Endothelial cell of umbilical vein (primary cell): ENCODE data around the gene BACH2. TPM values are rescaled to one million over a fixed set of nuclear protein-coding genes. Genes with fewer than 3 reads are reported as not detected.

Source experiments
- BruUV-seq: library from RNA; stranded (reverse); fragments of 400-500 nt; replicated peaks from 2 replicates; lab custom pipeline; 2021; lab: Mats Ljungman, UMichigan
- CTCF ChIA-PET: fragments of 300-600, 350-600 bp; sonication (Branson Sonifier 250); formaldehyde crosslinking; loops from one replicate; lab custom pipeline; 2021; ENCODE audit warnings: antibody characterized with exemption, inconsistent platforms; lab: Charles Lee
- POLR2A ChIA-PET: fragments of 300-600, 350-600 bp; sonication (Branson Sonifier 250); formaldehyde crosslinking; loops from one replicate; lab custom pipeline; 2021; ENCODE audit warnings: antibody characterized with exemption, inconsistent platforms; lab: Charles Lee
- DNase-seq: peaks from one replicate; pipeline ENCODE4 v3.0.0-alpha.2; 2011; ENCODE audit warnings: low read depth, low spot score
- FAIRE-seq: peaks from 2 replicates; lab custom pipeline; 2011; peaks lifted over from hg19 to GRCh38; lab: Jason Lieb, UNC
- H2AFZ ChIP-seq: 2 replicates; pipeline ENCODE4 v1.6.0; 2012; ENCODE audit warnings: low read depth, low read length, control low read depth, inconsistent platforms
- H3K27ac ChIP-seq: 2 replicates; pipeline ENCODE4 v1.5.1; 2011; ENCODE audit warnings: low read depth, mild to moderate bottlenecking, control low read depth, low read length, moderate library complexity; ENCODE audit not compliant: insufficient read depth
- H3K27me3 ChIP-seq, 2 experiments: 2 replicates each; pipeline versions ENCODE4 v1.6.0 to v1.6.1; 2011; ENCODE audit warnings: low read length in 2 of 2, mixed read lengths in 1 of 2; ENCODE audit not compliant: control insufficient read depth in 2 of 2, insufficient read depth in 2 of 2
- H3K36me3 ChIP-seq, 2 experiments: 2 replicates in 1 of 2; 3 replicates in 1 of 2; pipeline ENCODE4 v1.5.1; 2011; ENCODE audit warnings: low read length in 2 of 2, mild to moderate bottlenecking in 1 of 2, moderate library complexity in 1 of 2; ENCODE audit not compliant: control insufficient read depth in 2 of 2, insufficient read depth in 2 of 2; ENCODE audit errors: extremely low read depth in 1 of 2
- H3K4me1 ChIP-seq: 3 replicates; pipeline ENCODE4 v1.5.1; 2011; ENCODE audit warnings: mild to moderate bottlenecking, low read length; ENCODE audit not compliant: control insufficient read depth, insufficient read depth; ENCODE audit errors: extremely low read depth
- H3K4me2 ChIP-seq: 2 replicates; pipeline ENCODE4 v1.6.1; 2011; ENCODE audit warnings: low read length, control low read depth, mixed read lengths; ENCODE audit not compliant: insufficient read depth
- H3K4me3 ChIP-seq, 3 experiments: fragments of 200-600 bp in 1 of 3; sonication (generic), shearing (Covaris generic) in 1 of 3; replicated peaks in 1 of 3; 2 replicates each; pipeline ENCODE4 v1.5.1; 2011 to 2016; ENCODE audit warnings: control low read depth in 3 of 3, low read length in 3 of 3, mild to moderate bottlenecking in 2 of 3, inconsistent platforms in 1 of 3, low read depth in 1 of 3, moderate library complexity in 1 of 3; ENCODE audit not compliant: insufficient read depth in 1 of 3
- H3K79me2 ChIP-seq: 2 replicates; pipeline ENCODE4 v1.6.0; 2012; ENCODE audit warnings: low read length, inconsistent platforms; ENCODE audit not compliant: control insufficient read depth, insufficient read depth
- H3K9ac ChIP-seq: replicated peaks from 2 replicates; pipeline ENCODE3; 2011; ENCODE audit warnings: low read length, control low read depth; ENCODE audit not compliant: insufficient read depth; ENCODE audit errors: extremely low read depth
- H3K9me1 ChIP-seq: replicated peaks from 3 replicates; pipeline ENCODE4 v1.6.0; 2011; ENCODE audit warnings: mild to moderate bottlenecking, low read length; ENCODE audit not compliant: control insufficient read depth, insufficient read depth; ENCODE audit errors: extremely low read depth
- H3K9me3 ChIP-seq: replicated peaks from 2 replicates; pipeline ENCODE4 v1.5.1; 2012; ENCODE audit warnings: low read length, inconsistent platforms; ENCODE audit not compliant: control insufficient read depth, insufficient read depth
- H4K20me1 ChIP-seq: replicated peaks from 2 replicates; pipeline ENCODE3; 2011; ENCODE audit warnings: mild to moderate bottlenecking, low read length; ENCODE audit not compliant: control insufficient read depth, insufficient read depth; ENCODE audit errors: extremely low read depth
- JUN ChIP-seq: IDR thresholded peaks from 2 replicates; pipeline ENCODE4 v1.6.1; 2011; ENCODE audit warnings: borderline replicate concordance, low read depth; ENCODE audit not compliant: insufficient read length, insufficient read depth
- MYC ChIP-seq: IDR thresholded peaks from one replicate; pipeline ENCODE4 v1.6.1; 2011; ENCODE audit warnings: mild to moderate bottlenecking, low read depth, low read length
- dilution Hi-C: fragments of 300-500 bp; cut with MboI; formaldehyde crosslinking; loops from one replicate; pipeline ENCODE4 v1.15.0; 2019; ENCODE audit warnings: low sequenced_read_pairs; ENCODE audit not compliant: extremely low pct_ligation_motif_present
- intact Hi-C: fragments of 100-400 bp; cut with micrococcal nuclease; formaldehyde crosslinking; loops from one replicate; pipeline ENCODE4 v1.10.0; 2022
- polyA plus RNA-seq, 4 experiments: library from polyadenylated mRNA; depleted of rRNA in 3 of 4; stranded (reverse) in 3 of 4; unstranded in 1 of 4; fragments of >200 nt; gene quantifications; 2 replicates each; pipeline versions ENCODE4 v1.2.1 to v1.2.3, GENCODE V29; 2011 to 2012; ENCODE audit warnings: missing spikeins in 1 of 4
- total RNA-seq: library from RNA; stranded (reverse); gene quantifications from 2 replicates; pipeline ENCODE4 v1.2.3, GENCODE V29; 2021

BACH2 gene
- total and polyA plus RNA-seq, 2 donors (not counting 3 experiments of a cell fraction or from before 2014, with no cell fraction given), result 1.7 to 5.6 TPM

DNA sequence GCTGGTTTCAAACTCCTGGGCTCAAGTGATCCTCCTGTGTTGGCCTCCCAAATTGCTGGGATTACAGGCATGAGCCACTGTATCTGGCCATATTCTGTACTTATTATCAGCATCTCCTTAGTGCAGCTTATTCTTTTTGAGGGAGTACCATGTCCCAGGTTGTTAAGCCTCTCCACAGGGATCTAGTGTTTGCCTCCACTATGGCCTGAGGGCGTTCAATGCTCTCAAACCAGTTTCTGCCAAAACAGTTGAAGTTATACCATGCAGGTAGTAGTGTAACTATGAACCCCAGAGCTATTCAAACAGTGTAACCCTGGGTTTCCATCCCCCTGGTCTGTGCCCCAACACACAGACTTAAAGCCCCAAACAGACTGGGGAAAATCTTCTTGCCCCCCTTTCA, 81.7 kb downstream of the BACH2 start:
- H3K4me1 ChIP-seq, result peaks cover 39% of the 10 kb centered on the region
- dilution Hi-C loops (no loop called here), intact Hi-C loops (loop anchor here (5.0 kb wide), 2 partner anchors 262 to 1133 kb away; partner anchors contain the start of gene PNRC1)
- H3K27ac ChIP-seq, result no peak overlapping the region
- no peaks in the 10 kb centered on the region for H3K27me3 ChIP-seq
- FAIRE-seq, result no peak
- TF ChIP-seq MYC, result no peak
- no peak overlapping the region for H3K9ac ChIP-seq
- H3K9me3 ChIP-seq, result no peaks in the 10 kb centered on the region
- no peaks in the 10 kb centered on the region for H4K20me1 ChIP-seq
- no peaks in the 10 kb centered on the region for H3K9me1 ChIP-seq
- H3K79me2 ChIP-seq, result no peaks in the 10 kb centered on the region
- DNase-seq, result no peak
- ChIA-PET CTCF (interaction anchor here (0.9 to 1.4 kb wide), 4 partner anchors 74 to 275 kb away, joined by 3 read pairs; no protein-coding TSS in a partner anchor), POLR2A (no interaction called here)
- H3K36me3 ChIP-seq, result no peaks in the 10 kb centered on the region
- BruUV-seq, result no TSS peak
- no peak overlapping the region for H3K4me2 ChIP-seq
- H3K4me3 ChIP-seq, result no peak overlapping the region
- H2AFZ ChIP-seq, result no peak overlapping the region

DNA sequence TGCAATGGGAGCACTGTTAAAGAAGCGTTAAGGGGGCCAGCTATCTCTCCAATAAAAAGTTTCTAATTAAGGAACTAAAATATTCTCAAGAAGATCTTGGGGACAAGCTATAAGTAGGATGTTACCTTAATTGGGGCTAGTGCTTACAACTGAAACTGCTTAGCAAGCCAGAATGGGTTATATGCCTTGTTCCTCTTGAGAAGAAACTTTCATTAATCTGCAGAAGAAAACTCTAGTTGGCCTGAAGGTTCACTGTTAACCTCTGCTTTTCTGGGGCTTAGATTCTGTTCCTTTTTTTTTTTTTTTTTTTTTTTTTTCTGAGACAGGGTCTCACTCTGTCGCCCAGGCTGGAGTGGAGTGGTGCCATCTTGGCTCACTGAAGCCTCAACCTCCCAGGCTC, 82.2 kb downstream of the BACH2 start:
- BruUV-seq, result no TSS peak
- H3K27ac ChIP-seq, result no peak overlapping the region
- intact Hi-C loops (no loop called here), dilution Hi-C loops (no loop called here)
- FAIRE-seq (no peak), DNase-seq (no peak)
- no peaks in the 10 kb centered on the region for H3K9me3 ChIP-seq
- H2AFZ ChIP-seq, result no peak overlapping the region
- H3K9ac ChIP-seq, result no peak overlapping the region
- H3K79me2 ChIP-seq, result no peaks in the 10 kb centered on the region
- H3K36me3 ChIP-seq, result no peaks in the 10 kb centered on the region
- TF ChIP-seq MYC (no peak), JUN (no peak)
- no peak overlapping the region for H3K4me3 ChIP-seq
- no peaks in the 10 kb centered on the region for H4K20me1 ChIP-seq
- ChIA-PET POLR2A (no interaction called here), CTCF (interaction anchor here (0.9 to 1.4 kb wide), 3 partner anchors 179 to 274 kb away, joined by 3 read pairs; no protein-coding TSS in a partner anchor)
- H3K4me1 ChIP-seq, result peaks cover 34% of the 10 kb centered on the region
- no peaks in the 10 kb centered on the region for H3K27me3 ChIP-seq
- no peak overlapping the region for H3K4me2 ChIP-seq
- no peaks in the 10 kb centered on the region for H3K9me1 ChIP-seq
